H9 (cell line): ENCODE results near the gene NUAK2. TPM values are rescaled to one million over a fixed set of nuclear protein-coding genes. Genes with fewer than 3 reads are reported as not detected.

Source experiments
- DNase-seq: peaks from one replicate; pipeline ENCODE4 v3.0.0-alpha.2; 2017
- H2AFZ ChIP-seq: one replicate; pipeline ENCODE4 v1.6.1; 2013; ENCODE audit warnings: mild to moderate bottlenecking, low read length, control low read depth, moderate library complexity
- H2AK5ac ChIP-seq: 2 replicates; pipeline ENCODE4 v1.6.1; 2013; ENCODE audit warnings: low read length, control low read depth, mixed read lengths; ENCODE audit not compliant: insufficient read length
- H2BK120ac ChIP-seq: one replicate; pipeline ENCODE4 v1.6.1; 2013; ENCODE audit warnings: low read depth, mild to moderate bottlenecking, low read length, control low read depth, inconsistent platforms; ENCODE audit not compliant: poor library complexity, severe bottlenecking
- H2BK12ac ChIP-seq: 2 replicates; pipeline ENCODE4 v1.6.1; 2013; ENCODE audit warnings: low read length, control low read depth, mixed read lengths, low read depth; ENCODE audit not compliant: insufficient read length
- H2BK15ac ChIP-seq: 2 replicates; pipeline ENCODE4 v1.6.1; 2013; ENCODE audit warnings: low read depth, low read length, control low read depth
- H2BK20ac ChIP-seq: one replicate; pipeline ENCODE4 v1.6.1; 2013; ENCODE audit warnings: low read depth, mild to moderate bottlenecking, low read length, control low read depth, inconsistent platforms; ENCODE audit not compliant: poor library complexity, severe bottlenecking
- H2BK5ac ChIP-seq: 2 replicates; pipeline ENCODE4 v1.6.1; 2013; ENCODE audit warnings: low read length, control low read depth, mixed read lengths; ENCODE audit not compliant: insufficient read length
- H3K14ac ChIP-seq: 2 replicates; pipeline ENCODE4 v1.6.1; 2013; ENCODE audit warnings: low read length, control low read depth; ENCODE audit not compliant: insufficient read depth
- H3K18ac ChIP-seq: 2 replicates; pipeline ENCODE4 v1.6.1; 2013; ENCODE audit warnings: low read depth, mild to moderate bottlenecking, mixed read lengths, low read length, control low read depth; ENCODE audit not compliant: insufficient read length
- H3K23ac ChIP-seq: 2 replicates; pipeline ENCODE4 v1.6.1; 2013; ENCODE audit warnings: low read length, control low read depth, mixed read lengths, low read depth; ENCODE audit not compliant: insufficient read length
- H3K23me2 ChIP-seq: 2 replicates; pipeline ENCODE4 v1.6.1; 2013; ENCODE audit warnings: low read depth, mild to moderate bottlenecking, mixed read lengths, low read length, control low read depth; ENCODE audit not compliant: insufficient read length, poor library complexity, severe bottlenecking
- H3K27ac ChIP-seq: 2 replicates; pipeline ENCODE4 v1.5.1; 2013; ENCODE audit warnings: low read length, control low read depth, mixed read lengths, low read depth; ENCODE audit not compliant: insufficient read length
- H3K27me3 ChIP-seq: 2 replicates; pipeline ENCODE4 v1.6.1; 2013; ENCODE audit warnings: low read length, control low read depth, inconsistent platforms; ENCODE audit not compliant: insufficient read depth
- H3K4ac ChIP-seq: 2 replicates; pipeline ENCODE4 v1.6.1; 2013; ENCODE audit warnings: low read depth, mild to moderate bottlenecking, control low read depth, inconsistent platforms, low read length, moderate library complexity
- H3K4me1 ChIP-seq: 2 replicates; pipeline ENCODE4 v1.6.1; 2013; ENCODE audit warnings: low read length, control low read depth, inconsistent platforms; ENCODE audit not compliant: insufficient read depth
- H3K4me2 ChIP-seq: 2 replicates; pipeline ENCODE4 v1.6.1; 2013; ENCODE audit warnings: low read length, control low read depth, mixed read lengths; ENCODE audit not compliant: insufficient read length, insufficient read depth
- H3K56ac ChIP-seq: 2 replicates; pipeline ENCODE4 v1.6.1; 2013; ENCODE audit warnings: low read depth, mild to moderate bottlenecking, mixed read lengths, low read length, control low read depth; ENCODE audit not compliant: insufficient read length
- H3K79me1 ChIP-seq: 2 replicates; pipeline ENCODE4 v1.6.1; 2013; ENCODE audit warnings: low read depth, mild to moderate bottlenecking, moderate library complexity, low read length, control low read depth, inconsistent platforms; ENCODE audit not compliant: insufficient read depth, poor library complexity, severe bottlenecking
- H3K79me2 ChIP-seq: 2 replicates; pipeline ENCODE4 v1.6.1; 2013; ENCODE audit warnings: low read length, control low read depth, inconsistent platforms; ENCODE audit not compliant: insufficient read depth
- H3K9ac ChIP-seq: 2 replicates; pipeline ENCODE4 v1.6.1; 2013; ENCODE audit warnings: low read length, control low read depth, mixed read lengths; ENCODE audit not compliant: insufficient read length; ENCODE audit errors: extremely low read depth
- H3K9me3 ChIP-seq: one replicate; pipeline ENCODE4 v1.6.1; 2013; ENCODE audit warnings: low read depth, low read length, inconsistent platforms; ENCODE audit not compliant: control insufficient read depth
- H3T11ph ChIP-seq: one replicate; pipeline ENCODE4 v1.6.1; 2013; ENCODE audit warnings: mild to moderate bottlenecking, low read length, control low read depth, inconsistent platforms
- H4K20me1 ChIP-seq: one replicate; pipeline ENCODE4 v1.6.1; 2013; ENCODE audit not compliant: control insufficient read depth, insufficient read length, insufficient read depth
- H4K5ac ChIP-seq: 2 replicates; pipeline ENCODE4 v1.6.1; 2013; ENCODE audit warnings: low read depth, mild to moderate bottlenecking, mixed read lengths, low read length, control low read depth; ENCODE audit not compliant: insufficient read length
- H4K8ac ChIP-seq: replicated peaks from 2 replicates; pipeline ENCODE4 v1.6.1; 2013; ENCODE audit warnings: low read length, control low read depth, mixed read lengths, low read depth; ENCODE audit not compliant: insufficient read length
- H4K91ac ChIP-seq: 2 replicates; pipeline ENCODE4 v1.6.1; 2013; ENCODE audit warnings: low read depth, mild to moderate bottlenecking, moderate library complexity, mixed read lengths, low read length, control low read depth; ENCODE audit not compliant: insufficient read length
- H3K27ac Mint-ChIP-seq, 3 experiments: 2 replicates in 2 of 3; 3 replicates in 1 of 3; pipeline ENCODE4 v1.8.0; 2020 to 2021; ENCODE audit warnings: mixed read lengths in 3 of 3, mild to moderate bottlenecking in 1 of 3, moderate library complexity in 1 of 3
- H3K27me3 Mint-ChIP-seq: 2 replicates; pipeline ENCODE4 v1.8.0; 2021; ENCODE audit warnings: low read depth, mild to moderate bottlenecking, moderate library complexity, mixed read lengths
- H3K36me3 Mint-ChIP-seq, 3 experiments: 2 replicates in 2 of 3; 3 replicates in 1 of 3; pipeline ENCODE4 v1.8.0; 2020 to 2021; ENCODE audit warnings: low read depth in 3 of 3, mixed read lengths in 3 of 3; ENCODE audit not compliant: insufficient read depth in 1 of 3
- H3K4me1 Mint-ChIP-seq, 2 experiments: 2 replicates each; pipeline ENCODE4 v1.8.0; 2020; ENCODE audit warnings: mixed read lengths in 2 of 2
- H3K4me3 Mint-ChIP-seq, 2 experiments: 2 replicates in 1 of 2; 3 replicates in 1 of 2; pipeline ENCODE4 v1.8.0; 2020 to 2021; ENCODE audit warnings: mild to moderate bottlenecking in 2 of 2, mixed read lengths in 2 of 2, moderate library complexity in 1 of 2
- H3K9me3 Mint-ChIP-seq, 2 experiments: 2 replicates in 1 of 2; 3 replicates in 1 of 2; pipeline ENCODE4 v1.8.0; 2020; ENCODE audit warnings: mild to moderate bottlenecking in 2 of 2, mixed read lengths in 2 of 2, moderate library complexity in 1 of 2
- CTCF ChIP-seq: fragments of 200-600 bp; sonication (generic); conservative IDR thresholded peaks from 3 replicates; pipeline ENCODE4 v1.8.0; 2021; ENCODE audit warnings: antibody characterized with exemption, mild to moderate bottlenecking
- WGBS: extraction: QIAGEN DNeasy Blood & Tissue Kit; methylation state at CpG from one replicate; pipeline ENCODE4 v1.1.7; 2013; ENCODE audit warnings: missing lambda C conversion rate, low lambda C conversion rate, mixed read lengths; ENCODE audit not compliant: insufficient read length; ENCODE audit errors: extremely low coverage; 5-methylcytosine and 5-hydroxymethylcytosine counted together
- total RNA-seq: library from RNA; stranded (reverse); gene quantifications from 2 replicates; pipeline ENCODE4 v1.2.1, GENCODE V29; 2021

The NUAK2 gene
- total RNA-seq, 1 experiment from 2014 or later = 15.4 TPM

GRCh38 chr1:205263580-205264190 lies 57.9 kb downstream of the NUAK2 start:
- TF ChIP-seq CTCF = no peak
- Histone ChIP-seq H2AFZ (no peak overlapping the region), H4K5ac (no peak overlapping the region), H2BK120ac (no peak overlapping the region), H3K79me2 (no peaks in the 10 kb centered on the region), H3K27me3 (no peaks in the 10 kb centered on the region), H2BK20ac (no peak overlapping the region), H4K20me1 (no peaks in the 10 kb centered on the region), H2BK5ac (no peak overlapping the region), H2BK12ac (no peak overlapping the region), H3K56ac (no peak overlapping the region), H3K4ac (no peak overlapping the region), H3K14ac (no peak overlapping the region; the same call in 1 of the 2 replicates), H3K23ac (no peak overlapping the region), H3K9me3 (no peaks in the 10 kb centered on the region), H3K4me1 (peaks cover 6% of the 10 kb centered on the region; the same call in 1 of the 2 replicates), H4K91ac (no peak overlapping the region), H2AK5ac (no peak overlapping the region), H3K79me1 (no peaks in the 10 kb centered on the region), H2BK15ac (no peak overlapping the region), H3K18ac (no peak overlapping the region), H3K23me2 (no peaks in the 10 kb centered on the region), H3K9ac (no peak overlapping the region), H3K27ac (no peak overlapping the region), H3T11ph (no peak overlapping the region), H3K4me2 (no peak overlapping the region), H4K8ac (no peak overlapping the region)
- Mint-ChIP-seq H3K4me1 (peaks cover 35 to 36% of the 10 kb centered on the region in 2 experiments), H3K4me3 (no peak overlapping the region), H3K27ac (no peak overlapping the region), H3K9me3 (no peaks in the 10 kb centered on the region), H3K27me3 (no peaks in the 10 kb centered on the region; the same call in none of the 2 replicates), H3K36me3 (no peaks in the 10 kb centered on the region; a peak in 1 of 7 replicates)
- WGBS = no CpG with 5 or more reads among the region's 2 CpGs
- no peak for DNase-seq
